Fibroblast of skin of left quadriceps (primary cell): Measurements from ENCODE around the gene ANKH.
"Not testable (repeated sequence)": the region's sequence is repeated elsewhere in the genome, so short reads cannot be mapped to it uniquely, and the experiment has no call there.

Experiments used
- DNase-seq, 2 experiments: peaks; one replicate each; pipeline ENCODE4 v3.0.0-alpha.2; 2013; ENCODE audit warnings: low read depth in 2 of 2

ANKH gene

DNA sequence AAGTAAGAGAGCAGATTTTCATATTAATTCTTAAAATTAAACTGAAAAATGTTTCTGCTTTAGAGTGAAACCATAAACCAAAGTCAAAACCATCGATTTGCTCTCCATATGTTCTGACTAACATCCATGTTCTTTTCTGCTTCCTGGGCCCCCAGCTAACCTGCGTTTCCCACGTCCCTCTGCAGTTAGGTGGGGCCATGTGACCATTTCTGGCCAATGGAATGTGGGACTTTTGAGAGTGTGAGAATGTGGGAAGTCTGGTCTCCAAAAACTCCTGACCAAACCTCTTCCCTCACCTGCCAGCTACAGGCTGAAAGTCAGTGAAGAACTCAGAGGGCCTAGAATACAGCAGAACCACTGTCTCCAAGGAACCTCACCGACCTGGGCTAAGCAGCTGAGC, 44.9 kb downstream of the ANKH start:
- no peak for DNase-seq

- no peak for DNase-seq
Observed at GRCh38 chr5:14825977-14826376, 45.6 kb downstream of the ANKH start.

DNA sequence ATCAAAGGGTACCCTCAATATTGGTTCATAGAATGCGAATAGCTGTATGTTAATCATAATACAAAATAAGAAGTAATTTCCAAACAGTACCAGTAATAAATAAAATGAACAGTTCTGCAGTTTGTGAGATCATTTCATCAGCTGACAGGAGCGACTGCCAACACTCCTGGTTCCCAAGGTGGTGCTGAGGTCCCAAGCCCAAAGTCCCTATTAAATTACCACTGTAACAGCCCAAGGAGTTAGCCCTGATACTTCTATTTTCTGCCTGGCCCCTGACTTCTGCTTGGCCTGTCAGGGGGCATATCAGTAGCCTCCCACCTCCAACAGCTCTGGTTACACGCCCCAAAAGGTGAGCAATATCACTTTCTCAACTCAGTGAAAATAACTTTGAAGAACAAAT, 47.1 kb downstream of the ANKH start:
- DNase-seq: no peak

DNA sequence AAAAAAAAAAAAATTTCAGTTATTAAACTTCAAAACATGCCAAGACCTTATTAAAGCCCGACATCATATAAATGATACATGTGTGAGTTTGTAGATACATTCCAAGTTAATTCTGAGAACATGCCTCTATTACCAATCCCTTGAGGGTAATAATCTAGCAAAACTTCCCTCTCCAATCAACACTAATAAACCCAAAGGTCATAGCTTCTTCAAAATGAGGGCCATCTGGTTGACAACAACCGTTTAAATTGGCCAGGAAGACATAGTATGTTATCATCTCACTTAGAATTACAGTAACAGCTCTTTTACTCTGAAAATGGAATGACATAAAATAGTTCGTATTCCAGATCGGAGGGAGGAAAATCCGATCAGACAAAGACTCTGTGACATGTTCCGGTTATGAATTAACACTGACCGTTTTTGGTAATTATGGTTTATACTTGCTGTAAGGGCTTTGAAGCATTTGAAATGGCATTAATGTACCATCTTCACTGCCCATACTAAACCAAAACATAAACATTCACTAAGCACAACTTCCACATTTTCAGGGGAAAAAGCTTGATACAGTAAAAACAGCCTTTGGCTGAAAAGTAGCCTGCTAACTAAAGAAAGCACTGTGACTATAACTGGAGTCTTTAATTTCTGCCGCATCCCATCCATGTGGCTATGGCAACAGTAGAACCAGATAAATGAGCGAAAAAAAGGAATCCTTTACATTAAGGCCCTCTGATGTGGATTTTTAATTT, 50.3 kb downstream of the ANKH start:
- no peak for DNase-seq

DNA sequence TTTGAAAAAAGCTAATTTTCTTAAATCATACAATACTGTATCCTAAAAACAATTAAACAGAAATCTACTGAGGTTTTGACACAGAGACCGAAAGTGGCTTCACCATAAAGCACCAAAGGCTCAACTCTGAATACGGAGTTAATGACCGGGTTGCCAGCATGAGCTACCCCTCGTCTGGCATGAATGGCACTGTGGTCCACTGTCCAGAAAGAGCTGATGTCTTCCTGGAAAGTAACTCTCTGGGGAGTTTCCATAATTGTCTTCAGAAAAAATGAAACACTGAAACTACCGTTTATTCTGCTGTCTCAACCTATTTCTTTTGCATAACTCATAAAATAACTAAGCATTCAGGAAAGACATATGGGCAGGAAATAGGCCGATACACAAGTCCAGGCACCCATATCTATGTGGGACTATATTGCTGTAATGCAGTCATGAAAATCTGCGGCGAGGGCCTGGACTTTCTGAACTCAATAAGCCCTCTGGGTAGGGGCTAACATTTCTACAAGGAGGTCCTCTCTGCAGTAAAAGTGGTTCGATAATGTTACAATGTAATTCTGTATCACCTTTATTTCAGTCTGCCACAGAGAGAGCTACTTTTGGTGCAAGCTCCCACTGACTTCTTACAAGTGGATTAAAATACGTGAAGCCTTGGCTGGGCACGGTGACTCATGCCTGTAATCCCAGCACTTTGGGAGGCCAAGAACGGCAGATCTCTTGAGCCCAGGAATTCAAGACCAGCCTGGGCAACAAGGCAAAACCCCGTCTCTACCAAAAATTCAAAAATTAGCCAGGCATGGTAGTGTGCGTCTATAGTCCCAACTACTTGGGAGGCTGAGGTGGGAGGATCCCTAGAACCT, 52.4 kb downstream of the ANKH start:
- DNase-seq: no peak

DNA sequence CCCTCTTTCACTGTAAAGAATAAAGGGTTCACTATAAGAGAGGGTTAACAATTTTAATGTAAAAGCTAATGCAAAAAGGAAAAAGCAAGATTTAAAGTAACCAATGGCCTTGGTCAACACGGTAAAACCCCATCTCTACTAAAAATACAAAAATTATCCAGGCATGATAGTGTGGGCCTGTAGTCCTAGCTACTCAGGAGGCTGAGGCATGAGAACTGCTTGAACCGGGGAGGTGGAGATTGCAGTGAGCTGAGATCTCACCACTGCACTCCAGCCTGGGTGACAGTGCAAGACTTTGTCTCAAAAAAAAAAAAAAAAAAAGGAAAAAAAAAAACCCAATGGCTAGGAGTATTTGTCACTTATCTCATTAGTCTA, 53.8 kb downstream of the ANKH start:
- not testable (repeated sequence) for DNase-seq

- DNase-seq: peak; percentile 53
Observed at GRCh38 chr5:14816999-14817761, 54.4 kb downstream of the ANKH start.

GRCh38 chr5:14816374-14816998, 55.1 kb downstream of the ANKH start:
- no peak for DNase-seq

GRCh38 chr5:14813747-14814146, 57.8 kb downstream of the ANKH start:
- DNase-seq: no peak

- no peak for DNase-seq
Observed at GRCh38 chr5:14812166-14812565, 59.4 kb downstream of the ANKH start.

DNA sequence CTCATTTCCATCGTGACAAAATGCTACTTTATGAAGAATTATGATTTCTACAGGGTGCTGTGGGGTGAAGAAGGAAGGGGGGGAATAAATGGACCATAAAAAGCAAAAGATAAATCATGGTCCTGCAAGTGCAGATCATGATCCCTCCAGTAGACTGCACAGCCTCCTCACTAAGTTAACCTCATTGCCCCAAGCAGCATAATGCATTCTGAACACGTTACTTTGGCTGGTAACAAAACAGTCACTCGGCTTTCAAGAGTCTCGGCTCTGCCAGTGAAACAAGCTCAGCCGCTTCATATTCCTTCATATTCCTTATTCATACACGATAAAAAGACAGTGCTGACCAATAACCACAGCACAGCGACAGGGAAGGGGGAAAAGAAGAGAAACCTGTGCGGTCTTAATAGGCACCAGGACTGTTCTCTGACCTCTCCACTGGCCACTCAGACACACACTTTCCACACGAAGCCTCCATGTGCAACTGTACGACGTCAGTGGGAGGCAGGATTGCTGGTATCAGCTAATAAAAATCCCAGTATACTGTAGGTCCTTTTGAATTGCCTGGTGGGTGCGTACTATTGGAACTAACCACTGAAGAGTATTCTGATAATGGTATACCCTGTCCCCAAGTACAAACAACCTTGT, 60.5 kb downstream of the ANKH start:
- no peak for DNase-seq

- DNase-seq: no peak
Observed at GRCh38 chr5:14810282-14810681, 61.3 kb downstream of the ANKH start.

GRCh38 chr5:14809369-14810155, 62.0 kb downstream of the ANKH start:
- DNase-seq: peak; percentile 40 to 46

DNA sequence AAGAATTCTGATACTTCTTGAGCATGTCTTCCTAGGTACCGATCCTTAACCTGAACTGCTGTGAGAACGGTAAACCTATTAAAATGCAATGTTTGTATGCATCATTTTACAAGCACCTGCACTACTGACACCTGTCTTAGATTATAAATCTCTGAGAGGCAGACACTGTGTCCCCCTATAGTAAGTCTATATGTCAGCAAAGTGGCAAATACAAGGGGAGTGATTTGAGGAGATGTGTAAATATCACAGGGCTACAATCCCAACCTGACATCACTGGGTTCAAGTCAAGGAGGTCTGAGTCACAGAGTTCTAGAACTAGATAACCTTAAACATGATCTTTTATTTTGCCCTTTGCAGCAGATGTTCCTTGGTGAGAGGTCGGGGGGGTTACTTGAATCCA, 64.1 kb downstream of the ANKH start:
- no peak for DNase-seq

DNA sequence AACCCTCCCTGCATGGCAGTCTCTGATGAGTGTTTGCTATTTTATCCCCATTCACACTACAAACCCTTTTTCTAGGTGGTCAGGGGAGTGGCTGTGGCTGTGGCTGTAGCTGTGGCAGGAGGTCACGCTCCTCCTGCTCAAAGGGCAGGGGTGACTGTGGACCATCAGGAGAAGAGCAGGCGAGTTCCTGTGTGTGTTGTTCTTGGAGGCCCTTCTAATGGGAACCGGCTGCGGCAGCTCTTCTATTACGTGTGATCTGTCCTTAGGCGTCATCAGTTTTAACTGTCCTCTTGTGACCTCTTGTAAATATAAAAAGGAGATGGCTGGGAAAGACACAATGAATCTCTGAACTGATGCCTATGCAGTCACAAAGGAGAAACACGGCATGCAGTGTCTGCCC, 65.1 kb downstream of the ANKH start:
- DNase-seq: peak; percentile 24 to 35

DNA sequence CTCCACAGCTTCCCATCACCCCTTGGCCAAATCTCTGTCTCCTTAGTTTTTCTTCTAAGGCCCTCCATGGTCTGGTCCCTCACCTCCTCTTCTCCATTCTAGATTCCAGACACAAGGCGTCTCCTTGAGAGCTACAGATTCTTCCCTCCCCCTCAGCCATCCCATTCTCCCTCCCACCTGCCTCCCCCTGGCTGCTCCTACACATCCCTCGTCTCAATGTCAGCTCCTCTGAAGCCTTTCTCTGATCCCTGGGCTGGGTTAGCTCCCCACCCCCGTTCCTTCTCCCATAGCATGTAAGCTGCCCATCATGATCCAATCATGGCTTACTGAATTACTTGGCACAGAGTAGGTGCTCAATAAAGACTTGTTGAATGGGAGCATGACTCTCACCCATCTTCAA, 69.0 kb downstream of the ANKH start:
- no peak for DNase-seq

- DNase-seq: no peak
Observed at GRCh38 chr5:14801792-14802191, 69.8 kb downstream of the ANKH start.

DNA sequence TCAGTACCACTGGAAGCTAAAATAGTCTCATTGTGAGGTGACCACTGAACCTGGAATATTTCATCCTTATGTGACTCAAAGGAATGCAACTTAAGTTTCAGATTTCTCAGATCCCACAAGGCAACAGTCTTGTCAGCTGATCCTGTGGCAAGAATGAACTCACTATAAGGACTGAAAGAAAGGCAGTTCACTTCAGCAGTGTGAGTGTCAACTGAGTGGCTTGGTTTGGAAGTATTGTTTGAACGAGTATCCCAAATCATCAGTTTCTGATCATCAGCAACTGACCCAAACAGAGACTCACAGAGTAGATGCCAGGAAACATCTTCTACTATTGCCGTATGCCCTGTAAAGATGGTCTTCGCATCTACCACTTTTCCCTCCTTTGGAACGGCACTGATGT, 74.2 kb downstream of the ANKH start:
- not testable (repeated sequence) for DNase-seq

DNA sequence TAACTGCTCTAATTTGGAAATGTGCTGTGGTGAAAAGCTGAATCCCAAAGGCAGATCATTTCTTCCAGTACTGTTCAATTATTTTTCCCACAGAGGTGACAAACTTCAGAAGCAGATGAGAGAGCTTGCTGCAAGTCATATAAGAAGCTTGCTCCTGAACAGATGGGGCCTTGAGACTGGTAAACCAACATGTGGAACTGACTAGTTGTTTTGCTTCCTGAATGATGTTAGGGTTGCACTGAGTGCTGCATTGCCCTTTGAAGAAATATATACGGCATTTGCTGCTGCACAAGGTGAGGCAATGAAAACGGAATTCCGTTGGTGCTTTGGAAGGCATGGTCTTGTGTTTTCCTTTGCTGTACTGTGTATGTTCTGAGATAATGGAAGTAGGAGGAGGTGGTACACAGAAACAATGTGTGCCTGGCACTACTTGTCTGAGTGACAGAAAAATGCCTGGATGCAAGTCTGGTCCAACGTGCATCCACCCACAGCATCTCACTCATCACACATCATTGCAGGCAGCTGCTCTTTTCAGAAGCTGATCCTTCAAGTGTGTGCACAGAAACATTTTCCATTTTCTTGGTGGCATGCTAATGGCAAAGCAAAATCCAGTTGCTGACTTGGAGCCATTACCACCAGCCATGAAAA, 76.9 kb downstream of the ANKH start:
- DNase-seq: no peak

DNA sequence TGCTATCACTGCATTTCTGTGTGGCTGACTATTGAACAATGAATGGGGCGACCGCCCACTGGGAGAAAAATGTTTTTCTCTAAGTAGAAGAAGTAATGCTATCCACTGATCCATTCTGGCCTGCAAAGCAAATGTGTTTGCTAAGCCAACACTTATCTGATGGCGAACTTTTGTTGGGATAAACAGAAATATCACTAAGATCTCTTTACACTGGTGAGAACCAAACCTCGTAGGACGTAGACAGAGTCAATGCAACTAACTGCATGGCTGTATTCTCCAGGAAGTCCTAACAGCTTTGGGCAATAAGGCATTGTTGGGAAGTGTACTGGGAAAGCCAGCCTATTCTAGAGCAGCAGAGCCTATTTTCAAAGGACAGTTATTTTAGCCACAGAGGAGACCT, 77.7 kb downstream of the ANKH start:
- DNase-seq: no peak
